ENCODE results near the gene CGRRF1. TPM values are rescaled to one million over a fixed set of nuclear protein-coding genes. Genes with fewer than 3 reads are reported as not detected.

Gene CGRRF1
- total RNA-seq, 1 donor from 2014 or later: 19.7 TPM

GRCh38 chr14:54515670-54516069, 6.0 kb downstream of the CGRRF1 start:
- FAIRE-seq: no peak
- TF ChIP-seq CTCF (IDR thresholded peaks at IDR 0.05; ENCODE audit: insufficient read depth, low read length, severe bottlenecking): no peak
- no peak for DNase-seq (ENCODE audit: low read depth)
- no peaks in the 10 kb centered on the region for H3K27me3 ChIP-seq (ENCODE audit: control insufficient read depth, insufficient read depth, low read length)
- no peaks in the 10 kb centered on the region for H3K36me3 ChIP-seq (ENCODE audit: control insufficient read depth, insufficient read depth, low read length)
- no peak overlapping the region for H3K4me3 ChIP-seq (ENCODE audit: low read depth, low read length)

- FAIRE-seq (no peak), DNase-seq (ENCODE audit: low read depth) (no peak)
- no peak for TF ChIP-seq CTCF (IDR thresholded peaks at IDR 0.05; ENCODE audit: insufficient read depth, low read length, severe bottlenecking)
- Histone ChIP-seq H3K27me3 (ENCODE audit: control insufficient read depth, insufficient read depth, low read length) (no peaks in the 10 kb centered on the region), H3K4me3 (ENCODE audit: low read depth, low read length) (no peak overlapping the region), H3K36me3 (ENCODE audit: control insufficient read depth, insufficient read depth, low read length) (no peaks in the 10 kb centered on the region)
Observed at GRCh38 chr14:54516709-54517108, 7.0 kb downstream of the CGRRF1 start.

- Histone ChIP-seq H3K27me3 (ENCODE audit: control insufficient read depth, insufficient read depth, low read length) (no peaks in the 10 kb centered on the region), H3K36me3 (ENCODE audit: control insufficient read depth, insufficient read depth, low read length) (peaks cover 3% of the 10 kb centered on the region), H3K4me3 (ENCODE audit: low read depth, low read length) (no peak overlapping the region)
- no peak for TF ChIP-seq CTCF (IDR thresholded peaks at IDR 0.05; ENCODE audit: insufficient read depth, low read length, severe bottlenecking)
- DNase-seq (ENCODE audit: low read depth): no peak
- FAIRE-seq: no peak
Observed at GRCh38 chr14:54524410-54524809, 14.7 kb downstream of the CGRRF1 start.

GRCh38 chr14:54528973-54529372, 19.3 kb downstream of the CGRRF1 start:
- FAIRE-seq (no peak), DNase-seq (ENCODE audit: low read depth) (no peak)
- Histone ChIP-seq H3K27me3 (ENCODE audit: control insufficient read depth, insufficient read depth, low read length) (no peaks in the 10 kb centered on the region), H3K36me3 (ENCODE audit: control insufficient read depth, insufficient read depth, low read length) (peaks cover 2% of the 10 kb centered on the region), H3K4me3 (ENCODE audit: low read depth, low read length) (no peak overlapping the region)
- TF ChIP-seq CTCF (IDR thresholded peaks at IDR 0.05; ENCODE audit: insufficient read depth, low read length, severe bottlenecking): no peak

- peaks cover 2% of the 10 kb centered on the region for H3K36me3 ChIP-seq (ENCODE audit: control insufficient read depth, insufficient read depth, low read length)
- DNase-seq (ENCODE audit: low read depth): peak; percentile 58
- no peak for TF ChIP-seq CTCF (IDR thresholded peaks at IDR 0.05; ENCODE audit: insufficient read depth, low read length, severe bottlenecking)
- no peak overlapping the region for H3K4me3 ChIP-seq (ENCODE audit: low read depth, low read length)
- no peaks in the 10 kb centered on the region for H3K27me3 ChIP-seq (ENCODE audit: control insufficient read depth, insufficient read depth, low read length)
- no peak for FAIRE-seq
Observed at GRCh38 chr14:54529811-54530210, 20.1 kb downstream of the CGRRF1 start.

Data from bronchial epithelial cell (primary cell).